ENCODE data around the gene ASCC3.
"Not testable (repeated sequence)": the region's sequence is repeated elsewhere in the genome, so short reads cannot be mapped to it uniquely, and the experiment has no call there.

Gene ASCC3

DNA sequence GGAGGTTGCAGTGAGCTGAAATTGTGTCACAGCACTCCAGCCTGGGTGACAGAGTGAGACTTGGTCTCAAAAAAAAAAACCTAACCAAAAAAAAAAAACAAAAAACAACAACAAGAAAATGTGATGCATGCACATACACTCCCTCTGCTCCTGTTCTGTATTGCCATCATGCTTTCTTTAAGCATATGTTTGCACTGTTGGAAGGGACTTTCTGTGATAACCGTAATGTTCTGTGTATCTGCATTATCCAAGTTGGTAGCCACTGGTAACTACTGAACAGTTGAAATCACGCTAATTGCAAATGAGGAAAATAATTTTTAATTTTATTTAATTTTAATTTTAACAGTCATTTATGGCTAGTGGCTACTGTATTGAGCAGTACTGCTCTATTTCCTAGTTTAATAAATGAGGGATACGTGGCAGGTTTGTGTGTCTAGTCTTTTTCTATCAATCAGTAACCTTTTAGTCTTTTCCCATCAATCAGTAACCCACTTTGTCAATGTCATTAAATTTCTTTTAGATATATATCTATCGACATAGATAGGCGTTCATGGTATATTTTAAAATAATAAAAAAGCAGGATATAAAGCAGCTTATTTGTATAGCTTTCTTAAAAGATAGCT lies 135.6 kb downstream of the ASCC3 start:
- no peak for DNase-seq (ENCODE audit: low read depth, low spot score)
- no peak overlapping the region for H3K4me3 ChIP-seq (ENCODE audit: low read depth, low read length)
- in situ Hi-C loops (cut with HindIII; ENCODE audit: low sequenced_read_pairs): no loop called here
- no peak for TF ChIP-seq CTCF (IDR thresholded peaks at IDR 0.05; ENCODE audit: low read depth, low read length)

GRCh38 chr6:100740439-100740838 lies 140.7 kb downstream of the ASCC3 start:
- H3K4me3 ChIP-seq (ENCODE audit: low read depth, low read length): no peak overlapping the region
- DNase-seq (ENCODE audit: low read depth, low spot score): no peak
- in situ Hi-C loops (cut with HindIII; ENCODE audit: low sequenced_read_pairs): no loop called here
- no peak for TF ChIP-seq CTCF (IDR thresholded peaks at IDR 0.05; ENCODE audit: low read depth, low read length)

DNA sequence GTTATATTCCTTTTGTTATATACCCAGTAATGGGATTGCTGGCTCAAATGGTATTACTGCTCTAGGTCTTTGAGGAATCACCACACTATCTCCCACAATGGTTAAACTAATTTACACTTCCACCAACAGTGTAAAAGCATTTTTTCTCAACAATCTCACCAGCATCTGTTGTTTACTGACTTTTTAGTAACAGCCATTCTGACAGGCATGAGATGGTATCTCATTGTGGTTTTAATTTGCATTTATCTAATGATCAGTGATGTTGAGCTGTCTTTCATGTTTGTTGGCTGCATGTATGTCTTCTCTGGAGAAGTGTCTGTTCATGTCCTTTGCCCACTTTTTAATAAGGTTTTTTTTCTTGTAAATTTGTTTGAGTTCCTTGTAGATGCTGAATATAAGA lies 143.4 kb downstream of the ASCC3 start:
- DNase-seq (ENCODE audit: low read depth, low spot score); H3K4me3 ChIP-seq (ENCODE audit: low read depth, low read length); in situ Hi-C loops (cut with HindIII; ENCODE audit: low sequenced_read_pairs): not testable (repeated sequence)

DNA sequence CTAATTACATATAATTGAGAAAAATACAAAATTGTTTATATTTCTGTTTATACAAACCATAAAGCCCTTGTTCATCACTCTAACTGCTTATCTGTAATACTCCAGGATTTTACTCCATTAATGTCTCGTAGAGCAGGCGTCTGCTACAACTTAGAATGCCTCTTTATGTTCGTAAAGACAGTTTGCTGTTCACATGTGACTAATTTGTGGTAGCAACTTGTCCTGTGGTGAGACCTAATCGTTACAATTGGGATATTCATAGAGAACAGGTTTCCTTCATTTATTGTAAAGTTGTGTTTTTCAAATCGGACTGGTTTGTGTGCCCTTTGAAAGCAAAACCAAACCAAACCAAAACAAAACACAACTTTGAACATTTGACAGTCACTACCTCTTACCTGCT lies 149.7 kb downstream of the ASCC3 start:
- DNase-seq (ENCODE audit: low read depth, low spot score): no peak
- in situ Hi-C loops (cut with HindIII; ENCODE audit: low sequenced_read_pairs): no loop called here
- TF ChIP-seq CTCF (IDR thresholded peaks at IDR 0.05; ENCODE audit: low read depth, low read length): no peak
- no peak overlapping the region for H3K4me3 ChIP-seq (ENCODE audit: low read depth, low read length)

GRCh38 chr6:100730001-100730980 lies 150.8 kb downstream of the ASCC3 start:
- no peak overlapping the region for H3K4me3 ChIP-seq (ENCODE audit: low read depth, low read length)
- TF ChIP-seq CTCF (IDR thresholded peaks at IDR 0.05; ENCODE audit: low read depth, low read length): no peak
- in situ Hi-C loops (cut with HindIII; ENCODE audit: low sequenced_read_pairs): no loop called here
- DNase-seq (ENCODE audit: low read depth, low spot score): no peak

GRCh38 chr6:100726666-100727065 lies 154.5 kb downstream of the ASCC3 start:
- no peak for TF ChIP-seq CTCF (IDR thresholded peaks at IDR 0.05; ENCODE audit: low read depth, low read length)
- peak; percentile 39 for DNase-seq (ENCODE audit: low read depth, low spot score)
- in situ Hi-C loops (cut with HindIII; ENCODE audit: low sequenced_read_pairs): no loop called here
- H3K4me3 ChIP-seq (ENCODE audit: low read depth, low read length): no peak overlapping the region

DNA sequence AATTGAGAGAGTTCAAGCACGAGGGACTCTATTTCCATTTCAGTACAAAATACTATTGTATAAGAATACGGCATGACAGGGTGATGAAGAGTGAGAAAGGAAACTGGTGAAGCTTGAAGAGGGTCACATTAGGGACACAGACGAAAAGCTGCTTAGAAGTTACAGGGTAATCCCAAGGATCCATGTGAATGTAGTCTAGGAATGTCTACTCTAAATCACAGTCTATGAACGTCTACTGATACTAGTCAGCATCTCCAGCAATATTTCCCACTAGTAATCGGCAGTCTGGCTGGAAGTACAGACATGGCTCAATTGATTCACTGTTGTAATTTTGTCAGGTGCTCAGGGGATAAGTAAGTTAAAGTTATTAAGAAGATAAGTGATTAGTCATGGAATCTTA lies 156.4 kb downstream of the ASCC3 start:
- DNase-seq (ENCODE audit: low read depth, low spot score): no peak
- H3K4me3 ChIP-seq (ENCODE audit: low read depth, low read length): no peak overlapping the region
- no peak for TF ChIP-seq CTCF (IDR thresholded peaks at IDR 0.05; ENCODE audit: low read depth, low read length)
- in situ Hi-C loops (cut with HindIII; ENCODE audit: low sequenced_read_pairs): no loop called here
